Osteoblast (primary cell): Measurements from ENCODE around the gene KRT8. TPM values are rescaled to one million over a fixed set of nuclear protein-coding genes. Genes with fewer than 3 reads are reported as not detected.

Experiments used
- DNase-seq: peaks from one replicate; pipeline ENCODE4 v3.0.0; 2011; ENCODE audit warnings: low spot score, mixed read lengths; ENCODE audit not compliant: insufficient read length; ENCODE audit errors: missing footprints
- H2AFZ ChIP-seq: 2 replicates; pipeline ENCODE4 v1.6.0; 2011; ENCODE audit warnings: mild to moderate bottlenecking, low read length
- H3K27ac ChIP-seq: 2 replicates; pipeline ENCODE4 v1.5.1; 2011; ENCODE audit warnings: mild to moderate bottlenecking, low read depth, low read length, moderate library complexity
- H3K27me3 ChIP-seq: 2 replicates; pipeline ENCODE4 v1.6.0; 2012; ENCODE audit warnings: mild to moderate bottlenecking, control low read depth, inconsistent platforms, low read length, moderate library complexity; ENCODE audit not compliant: insufficient read depth
- H3K36me3 ChIP-seq: 2 replicates; pipeline ENCODE4 v1.5.1; 2011; ENCODE audit warnings: mild to moderate bottlenecking, low read length, control low read depth, moderate library complexity; ENCODE audit not compliant: insufficient read depth
- H3K4me1 ChIP-seq: 2 replicates; pipeline ENCODE4 v1.5.1; 2011; ENCODE audit warnings: mild to moderate bottlenecking, low read length, control low read depth, moderate library complexity; ENCODE audit not compliant: insufficient read depth
- H3K4me2 ChIP-seq: 2 replicates; pipeline ENCODE4 v1.6.0; 2011; ENCODE audit warnings: mild to moderate bottlenecking, low read length; ENCODE audit not compliant: insufficient read depth
- H3K4me3 ChIP-seq: fragments of 200-600 bp; sonication (generic); 3 replicates; pipeline ENCODE4 v1.5.1; 2012; ENCODE audit warnings: mild to moderate bottlenecking, low read length, inconsistent platforms; ENCODE audit not compliant: insufficient read depth
- H3K79me2 ChIP-seq: 2 replicates; pipeline ENCODE4 v1.6.0; 2012; ENCODE audit warnings: mild to moderate bottlenecking, low read length, control low read depth, inconsistent platforms; ENCODE audit not compliant: insufficient read depth
- H3K9me3 ChIP-seq: 2 replicates; pipeline ENCODE4 v1.5.1; 2011; ENCODE audit warnings: low read depth, low read length, control low read depth
- H4K20me1 ChIP-seq: 2 replicates; pipeline ENCODE4 v1.6.0; 2012; ENCODE audit warnings: mild to moderate bottlenecking, low read length, control low read depth; ENCODE audit not compliant: insufficient read depth
- total RNA-seq: library from RNA; depleted of rRNA; stranded (reverse); fragments of >200 nt; gene quantifications from 2 replicates; pipeline ENCODE4 v1.2.3, GENCODE V29; 2012
- TF ChIP-seq, protein P1 (sequence below): IDR thresholded peaks from 2 replicates; pipeline ENCODE4 v1.5.1; 2011; ENCODE audit warnings: mild to moderate bottlenecking, low read depth, low read length, moderate library complexity; ENCODE audit errors: extremely low read depth

The KRT8 gene
- total RNA-seq, 1 donor: 5.1 TPM

DNA sequence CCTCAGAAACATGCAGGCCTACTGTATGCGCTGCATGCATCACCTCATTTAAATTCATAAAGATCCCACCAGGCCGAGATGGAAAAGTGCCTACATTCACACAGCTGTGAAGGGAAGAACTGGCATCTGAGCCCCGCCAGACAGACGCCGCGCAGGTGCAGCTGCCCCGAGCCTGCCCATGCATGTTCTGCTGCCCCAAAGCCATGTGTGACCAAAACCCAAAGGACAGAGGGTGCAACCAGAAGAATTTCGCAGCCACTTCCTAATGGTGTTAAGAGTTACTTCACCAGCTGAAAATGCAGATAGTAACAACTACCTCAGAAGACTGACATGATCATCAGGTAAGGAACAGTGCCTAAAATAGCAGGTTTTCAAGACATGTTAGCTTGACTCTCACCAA, 13.5 kb upstream of the KRT8 start:
- Histone ChIP-seq H3K4me1 (no peaks in the 10 kb centered on the region), H3K4me3 (no peak overlapping the region), H3K27ac (no peak overlapping the region), H3K4me2 (no peak overlapping the region), H4K20me1 (no peaks in the 10 kb centered on the region), H3K27me3 (peaks cover 3% of the 10 kb centered on the region), H3K9me3 (no peaks in the 10 kb centered on the region), H2AFZ (no peak overlapping the region), H3K79me2 (no peaks in the 10 kb centered on the region), H3K36me3 (no peaks in the 10 kb centered on the region)
- TF ChIP-seq, protein P1, sequence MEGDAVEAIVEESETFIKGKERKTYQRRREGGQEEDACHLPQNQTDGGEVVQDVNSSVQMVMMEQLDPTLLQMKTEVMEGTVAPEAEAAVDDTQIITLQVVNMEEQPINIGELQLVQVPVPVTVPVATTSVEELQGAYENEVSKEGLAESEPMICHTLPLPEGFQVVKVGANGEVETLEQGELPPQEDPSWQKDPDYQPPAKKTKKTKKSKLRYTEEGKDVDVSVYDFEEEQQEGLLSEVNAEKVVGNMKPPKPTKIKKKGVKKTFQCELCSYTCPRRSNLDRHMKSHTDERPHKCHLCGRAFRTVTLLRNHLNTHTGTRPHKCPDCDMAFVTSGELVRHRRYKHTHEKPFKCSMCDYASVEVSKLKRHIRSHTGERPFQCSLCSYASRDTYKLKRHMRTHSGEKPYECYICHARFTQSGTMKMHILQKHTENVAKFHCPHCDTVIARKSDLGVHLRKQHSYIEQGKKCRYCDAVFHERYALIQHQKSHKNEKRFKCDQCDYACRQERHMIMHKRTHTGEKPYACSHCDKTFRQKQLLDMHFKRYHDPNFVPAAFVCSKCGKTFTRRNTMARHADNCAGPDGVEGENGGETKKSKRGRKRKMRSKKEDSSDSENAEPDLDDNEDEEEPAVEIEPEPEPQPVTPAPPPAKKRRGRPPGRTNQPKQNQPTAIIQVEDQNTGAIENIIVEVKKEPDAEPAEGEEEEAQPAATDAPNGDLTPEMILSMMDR: no peak
- DNase-seq: no peak

GRCh38 chr12:52917800-52918199, 12.9 kb upstream of the KRT8 start:
- no peaks in the 10 kb centered on the region for H3K4me1 ChIP-seq
- H3K27me3 ChIP-seq: peaks cover 3% of the 10 kb centered on the region
- no peak overlapping the region for H3K27ac ChIP-seq
- H3K9me3 ChIP-seq: no peaks in the 10 kb centered on the region
- no peak overlapping the region for H2AFZ ChIP-seq
- TF ChIP-seq, protein P1: no peak
- H3K4me2 ChIP-seq: no peak overlapping the region
- H3K4me3 ChIP-seq: no peak overlapping the region
- H3K79me2 ChIP-seq: no peaks in the 10 kb centered on the region
- H3K36me3 ChIP-seq: no peaks in the 10 kb centered on the region
- no peaks in the 10 kb centered on the region for H4K20me1 ChIP-seq
- no peak for DNase-seq

DNA sequence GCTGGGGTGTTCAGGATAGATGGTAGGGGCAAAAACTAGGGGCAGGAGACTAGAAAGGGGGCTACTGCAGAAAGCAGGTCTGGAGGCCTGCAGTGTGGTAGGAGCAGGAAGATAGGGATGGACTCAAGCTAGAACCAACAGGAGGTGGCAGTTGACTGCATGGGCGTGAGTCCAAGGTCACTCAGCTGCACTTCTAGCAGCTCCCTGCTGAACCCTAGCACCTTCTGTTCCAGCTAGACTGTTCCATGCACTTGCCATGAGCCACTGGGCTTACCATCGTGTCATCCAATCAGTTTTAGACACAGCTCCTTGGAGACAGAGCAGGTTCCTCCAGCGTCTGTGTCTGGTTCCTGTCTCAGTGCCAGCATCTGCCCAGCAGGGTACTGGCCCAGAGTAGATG, 11.3 kb upstream of the KRT8 start:
- H3K27me3 ChIP-seq: peaks cover 3% of the 10 kb centered on the region
- TF ChIP-seq, protein P1: no peak
- peak; percentile 25 for DNase-seq
- H3K4me2 ChIP-seq: no peak overlapping the region
- H3K36me3 ChIP-seq: no peaks in the 10 kb centered on the region
- no peaks in the 10 kb centered on the region for H3K9me3 ChIP-seq
- no peak overlapping the region for H3K27ac ChIP-seq
- H3K4me1 ChIP-seq: no peaks in the 10 kb centered on the region
- H3K4me3 ChIP-seq: no peak overlapping the region
- H3K79me2 ChIP-seq: no peaks in the 10 kb centered on the region
- no peaks in the 10 kb centered on the region for H4K20me1 ChIP-seq
- H2AFZ ChIP-seq: no peak overlapping the region

GRCh38 chr12:52915637-52916036, 10.8 kb upstream of the KRT8 start:
- no peak overlapping the region for H3K4me2 ChIP-seq
- no peak overlapping the region for H2AFZ ChIP-seq
- no peak overlapping the region for H3K27ac ChIP-seq
- peaks cover 3% of the 10 kb centered on the region for H3K27me3 ChIP-seq
- no peaks in the 10 kb centered on the region for H3K36me3 ChIP-seq
- no peaks in the 10 kb centered on the region for H3K4me1 ChIP-seq
- no peaks in the 10 kb centered on the region for H3K79me2 ChIP-seq
- TF ChIP-seq, protein P1: no peak
- H3K4me3 ChIP-seq: no peak overlapping the region
- DNase-seq: peak; percentile 42
- no peaks in the 10 kb centered on the region for H3K9me3 ChIP-seq
- no peaks in the 10 kb centered on the region for H4K20me1 ChIP-seq
